HG03139 (cell line): ENCODE measurements around the gene TANC1.

ENCODE experiments used
- ATAC-seq: cut with Tn5 transposase; IDR thresholded peaks from one replicate; pipeline ENCODE4 v1.9.1; 2021; ENCODE audit not compliant: unreplicated experiment

The TANC1 gene

GRCh38 chr2:158968396-158969161, at the start of gene TANC1:
Gene TANC1 (plus strand): TSS chr2:158968640. CDS start chr2:159065911, 97,271 bp downstream.
- ATAC-seq = peak; percentile 91

- ATAC-seq = no peak
Observed at GRCh38 chr2:158921599-158922408, 46.6 kb upstream of the TANC1 start.

GRCh38 chr2:158922601-158923000, 45.8 kb upstream of the TANC1 start:
- ATAC-seq = no peak

- no peak for ATAC-seq
Observed at GRCh38 chr2:158923180-158923594, 45.3 kb upstream of the TANC1 start.

GRCh38 chr2:158923641-158924040, 44.8 kb upstream of the TANC1 start:
- no peak for ATAC-seq

GRCh38 chr2:158926478-158926948, 41.9 kb upstream of the TANC1 start:
- no peak for ATAC-seq

GRCh38 chr2:158928515-158928914, 39.9 kb upstream of the TANC1 start:
- ATAC-seq = no peak

GRCh38 chr2:158928965-158929364, 39.5 kb upstream of the TANC1 start:
- no peak for ATAC-seq

- ATAC-seq = no peak
Observed at GRCh38 chr2:158931572-158931971, 36.9 kb upstream of the TANC1 start.

- no peak for ATAC-seq
Observed at GRCh38 chr2:158932131-158932645, 36.3 kb upstream of the TANC1 start.

GRCh38 chr2:158934170-158934569, 34.3 kb upstream of the TANC1 start:
- no peak for ATAC-seq

- no peak for ATAC-seq
Observed at GRCh38 chr2:158935617-158936016, 32.8 kb upstream of the TANC1 start.

GRCh38 chr2:158936978-158937377, 31.5 kb upstream of the TANC1 start:
- ATAC-seq = no peak

GRCh38 chr2:158940356-158940755, 28.1 kb upstream of the TANC1 start:
- no peak for ATAC-seq

- ATAC-seq = no peak
Observed at GRCh38 chr2:158943973-158944372, 24.5 kb upstream of the TANC1 start.

- no peak for ATAC-seq
Observed at GRCh38 chr2:158948964-158949699, 19.3 kb upstream of the TANC1 start.

GRCh38 chr2:158953454-158953853, 15.0 kb upstream of the TANC1 start:
- no peak for ATAC-seq

GRCh38 chr2:158953926-158954763, 14.3 kb upstream of the TANC1 start:
- peak; percentile 74 for ATAC-seq

- ATAC-seq = no peak
Observed at GRCh38 chr2:158955842-158956365, 12.5 kb upstream of the TANC1 start.

- ATAC-seq = no peak
Observed at GRCh38 chr2:158958365-158958764, 10.1 kb upstream of the TANC1 start.
